Right renal pelvis (tissue), 4 donors: Measurements from ENCODE around the gene GAK. TPM values are rescaled to one million over a fixed set of nuclear protein-coding genes. Genes with fewer than 3 reads are reported as not detected.
"Not testable (repeated sequence)": the region's sequence is repeated elsewhere in the genome, so short reads cannot be mapped to it uniquely, and the experiment has no call there.

Experiments
- DNase-seq, 4 donors: peaks; one replicate each; pipeline ENCODE4 v3.0.0-alpha.2; 2013; ENCODE audit warnings: low read depth in 4 of 4, low spot score in 3 of 4, missing footprints in 1 of 4
- polyA plus RNA-seq, 4 donors: library from polyadenylated mRNA; unstranded; fragments of 120-200 nt; gene quantifications; one replicate each; pipeline ENCODE4 v1.2.1, GENCODE V29; 2013; ENCODE audit not compliant: insufficient read length in 4 of 4

GAK gene
- polyA plus RNA-seq, 4 donors, result 52.1 to 71.6 (median 58.7) TPM

DNA sequence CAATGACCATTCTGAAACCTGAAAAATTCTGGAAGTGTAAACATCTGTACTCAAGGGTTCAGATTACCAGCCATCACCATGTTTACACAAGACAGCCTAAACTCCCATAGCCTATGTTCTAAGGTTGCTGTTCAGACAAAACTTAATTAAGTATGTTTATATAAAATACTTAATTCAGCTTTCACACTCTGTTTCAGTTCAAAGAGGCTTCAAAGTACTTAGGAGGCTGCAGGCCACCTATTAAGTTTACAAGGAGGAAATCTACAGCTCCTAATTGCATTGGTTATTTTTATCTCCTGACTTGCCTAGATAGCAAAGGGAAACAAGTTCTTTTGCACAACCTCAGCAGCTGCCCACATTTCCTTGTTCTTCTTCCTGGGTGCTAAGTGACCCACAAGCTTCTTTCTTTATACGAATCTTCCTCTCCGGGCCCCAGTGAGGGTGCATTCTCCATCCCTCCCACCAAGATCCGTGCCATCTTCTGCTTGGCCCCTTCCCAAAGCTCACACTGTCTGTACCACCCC lies 2.0 kb downstream of the GAK start:
- no peak for DNase-seq

- DNase-seq, result no peak
Observed at GRCh38 chr4:929096-929765, 2.9 kb downstream of the GAK start.

- DNase-seq, result not testable (repeated sequence)
Observed at GRCh38 chr4:927566-927965, 4.5 kb downstream of the GAK start.

DNA sequence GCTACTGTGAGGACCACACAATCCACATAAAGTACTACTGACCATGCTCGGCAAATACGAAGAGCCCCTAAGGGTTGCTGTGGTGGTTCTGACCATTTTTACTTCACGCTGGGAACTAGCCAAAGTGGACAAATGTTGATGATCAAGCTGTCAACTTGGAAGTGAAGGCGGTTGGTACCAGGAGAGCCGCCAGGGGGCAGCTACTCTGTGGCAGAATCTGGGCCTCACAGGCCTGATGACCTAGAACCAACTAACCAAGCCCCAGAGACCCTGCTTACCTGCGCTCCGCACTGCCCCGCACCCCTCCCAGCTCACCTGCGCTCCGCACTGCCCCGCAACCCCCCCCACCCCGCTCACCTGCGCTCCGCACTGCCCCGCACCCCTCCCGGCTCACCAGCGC lies 5.6 kb downstream of the GAK start:
- no peak for DNase-seq

- no peak for DNase-seq
Observed at GRCh38 chr4:925771-926500, 6.2 kb downstream of the GAK start.

DNA sequence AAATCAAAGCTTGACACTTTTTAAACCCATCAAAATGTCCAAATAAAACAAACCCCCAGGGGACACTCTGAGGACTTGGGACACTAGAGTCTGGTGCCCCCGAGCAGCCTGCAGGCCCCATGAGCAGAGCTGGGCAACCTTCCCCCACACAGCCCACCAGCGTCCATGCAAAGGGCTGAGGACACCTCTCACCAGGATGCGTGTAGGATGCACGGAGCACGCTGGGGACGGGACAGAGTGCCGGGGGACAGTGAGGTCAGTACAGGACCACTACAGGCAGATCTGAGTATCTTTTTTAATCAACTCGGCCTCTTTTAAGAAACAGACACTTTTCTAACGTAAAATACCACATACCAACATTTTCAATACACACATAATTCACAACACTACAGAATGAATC lies 6.9 kb downstream of the GAK start:
- DNase-seq, result no peak

DNA sequence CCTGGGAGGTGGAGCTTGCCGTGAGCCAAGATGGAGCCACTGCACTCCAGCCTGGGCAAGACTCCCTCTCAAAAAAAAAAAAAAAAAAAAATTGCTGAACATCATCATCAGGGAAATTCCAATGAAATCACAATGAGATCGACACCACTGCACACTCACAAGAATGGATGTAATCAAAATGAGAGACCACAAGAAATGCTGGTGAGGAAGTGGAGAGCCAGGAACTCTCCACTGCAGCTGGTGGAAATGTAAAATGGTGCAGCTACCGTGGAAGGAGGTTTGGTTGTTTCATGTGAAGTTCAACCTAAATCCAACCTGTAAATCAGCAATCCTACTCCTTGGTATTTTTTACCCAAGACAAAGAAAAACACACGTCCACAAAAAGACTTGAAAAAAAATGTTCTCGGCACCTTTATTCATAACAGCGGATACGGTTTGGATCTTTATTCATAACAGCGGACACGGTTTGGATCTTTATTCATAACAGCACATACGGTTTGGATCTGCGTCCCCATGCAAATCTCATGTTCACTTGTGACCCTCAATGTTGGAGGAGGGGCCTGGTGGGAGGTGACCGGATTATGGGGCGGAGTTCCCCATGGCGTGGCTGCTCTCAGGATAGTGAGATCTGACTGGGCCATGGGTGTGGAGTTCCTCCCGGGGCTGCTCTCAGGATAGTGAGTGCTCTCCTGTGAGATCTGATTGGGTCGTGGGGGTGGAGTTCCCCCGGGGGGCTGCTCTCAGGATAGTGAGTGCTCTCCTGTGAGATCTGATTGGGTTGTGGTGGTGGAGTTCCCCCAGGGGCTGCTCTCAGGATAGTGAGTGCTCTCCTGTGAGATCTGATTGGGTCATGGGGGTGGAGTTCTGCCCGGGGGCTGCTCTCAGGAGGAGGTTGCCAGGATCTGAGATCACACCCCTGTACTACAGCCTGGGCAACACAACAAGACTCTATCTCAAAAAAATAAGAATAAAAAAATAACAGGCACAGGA lies 7.7 kb downstream of the GAK start:
- DNase-seq, result no peak

DNA sequence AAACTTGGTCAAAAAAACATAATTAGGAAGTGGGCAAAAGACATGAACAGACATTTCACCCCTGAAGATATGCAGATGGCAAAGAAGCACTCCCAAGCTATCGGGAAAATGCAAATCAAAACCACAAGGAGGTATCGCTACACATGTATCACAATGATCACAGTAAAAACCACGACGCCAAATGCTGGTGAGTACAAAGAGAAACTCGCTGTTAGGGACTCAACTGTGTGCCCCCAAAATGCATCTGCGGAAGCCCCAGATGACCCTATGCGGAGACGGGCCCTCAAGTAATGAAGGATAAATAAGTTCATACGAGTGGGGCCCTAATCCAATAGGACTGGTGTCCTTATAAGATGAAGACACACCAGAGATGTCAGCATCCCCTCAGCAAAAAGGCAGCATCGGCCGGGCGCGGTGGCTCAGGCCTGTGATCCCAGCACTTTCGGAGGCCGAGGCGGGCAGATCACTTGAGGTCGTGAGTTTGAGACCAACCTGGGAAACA lies 10.2 kb downstream of the GAK start:
- no peak for DNase-seq

DNA sequence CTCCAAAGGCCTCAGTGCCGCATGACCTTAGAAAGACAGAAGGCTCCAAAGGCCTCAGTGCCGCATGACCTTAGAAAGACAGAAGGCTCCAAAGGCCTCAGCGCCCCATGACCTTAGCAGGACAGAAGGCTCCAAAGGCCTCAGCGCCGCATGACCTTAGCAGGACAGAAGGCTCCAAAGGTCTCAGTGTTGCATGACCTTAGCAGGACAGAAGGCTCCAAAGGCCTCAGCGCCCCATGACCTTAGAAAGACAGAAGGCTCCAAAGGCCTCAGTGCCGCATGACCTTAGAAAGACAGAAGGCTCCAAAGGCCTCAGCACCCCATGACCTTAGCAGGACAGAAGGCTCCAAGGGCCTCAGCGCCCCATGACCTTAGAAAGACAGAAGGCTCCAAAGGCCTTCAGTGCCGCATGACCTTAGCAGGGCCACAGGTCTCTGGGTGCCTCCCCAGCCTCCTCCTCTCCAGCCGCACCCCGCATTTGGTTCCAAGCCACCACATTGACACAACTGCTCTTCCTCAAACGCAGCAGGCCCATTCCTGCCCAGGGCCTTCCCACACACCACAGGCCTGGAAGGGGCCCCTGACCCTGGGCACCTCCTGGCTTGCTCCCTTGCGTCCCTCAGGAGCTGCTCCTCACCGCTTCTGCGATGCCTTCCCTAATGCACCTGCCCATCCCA lies 13.0 kb downstream of the GAK start:
- DNase-seq, result not testable (repeated sequence)

DNA sequence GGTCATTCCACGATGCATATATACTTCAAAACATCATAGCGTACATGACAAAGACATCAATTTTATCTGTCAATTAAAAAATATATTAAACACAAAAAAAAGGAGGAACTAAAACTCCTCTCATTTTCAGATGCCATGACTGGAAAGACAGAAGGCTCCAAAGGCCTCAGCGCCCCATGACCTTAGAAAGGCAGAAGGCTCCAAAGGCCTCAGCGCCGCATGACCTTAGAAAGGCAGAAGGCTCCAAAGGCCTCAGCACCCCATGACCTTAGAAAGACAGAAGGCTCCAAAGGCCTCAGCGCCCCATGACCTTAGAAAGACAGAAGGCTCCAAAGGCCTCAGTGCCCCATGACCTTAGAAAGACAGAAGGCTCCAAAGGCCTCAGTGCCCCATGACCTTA lies 13.5 kb downstream of the GAK start:
- DNase-seq, result not testable (repeated sequence)

- DNase-seq, result no peak
Observed at GRCh38 chr4:917992-918391, 14.1 kb downstream of the GAK start.

DNA sequence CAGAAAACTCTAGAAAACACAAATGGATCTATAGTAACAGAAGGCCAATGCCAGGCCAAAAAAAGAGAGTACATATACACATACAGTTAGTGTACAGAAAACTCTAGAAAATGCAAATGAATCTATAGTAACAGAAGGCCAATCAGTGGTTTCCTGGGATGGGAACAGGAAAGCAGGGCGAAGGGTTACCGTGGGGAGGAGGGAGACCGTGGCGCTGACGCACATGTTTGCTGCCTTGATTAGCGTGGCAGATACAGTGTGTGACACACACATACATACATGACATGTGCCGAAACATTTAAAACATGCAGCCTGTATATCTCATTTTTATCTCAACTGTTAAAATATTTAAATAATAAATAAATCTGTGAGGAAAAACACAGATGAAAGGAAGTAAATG lies 14.7 kb downstream of the GAK start:
- DNase-seq, result no peak

GRCh38 chr4:915595-915994 lies 16.5 kb downstream of the GAK start:
- DNase-seq, result no peak

DNA sequence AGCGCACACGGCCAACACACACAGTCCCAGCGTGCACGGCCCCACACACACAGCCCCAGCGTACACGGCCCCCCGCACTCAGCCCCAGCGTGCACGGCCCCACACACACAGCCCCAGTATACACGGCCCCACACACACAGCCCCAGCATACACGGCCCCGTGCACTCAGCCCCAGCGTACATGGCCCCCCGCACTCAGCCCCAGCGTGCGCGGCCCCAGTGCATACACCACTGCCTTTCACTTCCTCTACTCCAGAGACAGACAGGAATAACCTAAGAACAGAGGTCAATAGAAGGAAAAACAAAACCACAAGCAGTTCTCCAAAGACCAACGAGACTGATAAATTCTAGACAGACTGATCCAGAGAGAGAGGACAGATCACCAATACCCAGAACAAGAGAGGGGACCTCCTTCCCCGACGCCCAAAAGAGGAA lies 17.1 kb downstream of the GAK start:
- DNase-seq, result no peak

- DNase-seq, result no peak
Observed at GRCh38 chr4:914531-914930, 17.6 kb downstream of the GAK start.

DNA sequence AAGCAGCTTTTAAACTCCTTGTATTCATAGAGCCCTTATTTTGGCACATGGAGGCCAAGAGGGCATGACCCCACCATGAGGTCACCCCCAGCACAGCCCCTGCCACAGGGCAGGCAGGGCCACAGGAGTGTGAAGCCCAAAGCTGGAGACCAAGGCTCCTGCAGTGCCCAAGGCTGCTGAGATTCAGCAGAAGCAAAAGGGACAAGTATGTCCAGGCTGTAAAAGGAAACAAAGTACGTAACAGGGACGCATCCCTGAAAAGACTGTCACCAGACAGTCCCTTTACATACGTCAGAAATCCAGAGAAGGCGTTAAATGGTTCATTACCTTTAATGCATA lies 18.9 kb downstream of the GAK start:
- no peak for DNase-seq

- DNase-seq, result no peak
Observed at GRCh38 chr4:912548-913279, 19.4 kb downstream of the GAK start.

DNA sequence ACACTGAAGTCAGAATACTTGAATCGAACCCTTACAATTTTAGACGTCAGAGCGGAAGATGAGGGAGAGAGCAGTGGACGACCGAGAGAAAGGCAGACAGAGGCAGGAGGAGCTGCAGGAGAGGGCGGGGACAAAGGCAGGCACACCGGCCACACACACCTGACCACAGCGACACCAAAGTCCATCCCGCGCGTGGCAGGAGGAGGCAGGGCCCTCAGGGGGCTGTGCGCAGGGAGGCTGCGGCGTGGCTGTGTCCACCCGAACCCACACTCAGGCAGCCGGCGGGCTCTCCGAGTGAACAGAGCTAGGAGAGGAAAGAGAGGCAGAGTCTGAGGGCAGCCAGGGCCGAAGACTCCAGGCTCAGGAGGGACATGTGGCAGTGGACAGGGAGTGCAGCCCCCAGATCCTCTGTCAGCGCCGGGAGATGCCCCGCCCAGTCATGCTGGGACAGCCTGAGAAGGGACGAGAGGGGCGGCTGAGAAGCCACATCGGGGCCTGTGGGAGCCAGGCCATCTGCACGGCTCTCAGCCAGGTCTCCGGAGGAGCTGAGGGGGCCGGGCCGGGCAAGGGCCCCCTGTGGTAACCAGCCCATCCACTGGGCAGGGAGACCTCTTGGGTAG lies 20.1 kb downstream of the GAK start:
- no peak for DNase-seq

- DNase-seq, result no peak
Observed at GRCh38 chr4:911221-911751, 20.8 kb downstream of the GAK start.
